HL-60 (cell line): ENCODE results near the gene DUSP28.

Experiments
- DNase-seq, 2 experiments: peaks; one replicate each; pipeline ENCODE4 v3.0.0-alpha.2; 2010 to 2020; ENCODE audit warnings: low read depth in 1 of 2, low spot score in 1 of 2
- H3K27ac ChIP-seq: fragments of 250-450 bp; sonication (Bioruptor Pico); replicated peaks from 2 replicates; pipeline ENCODE4 v1.5.1; 2020; ENCODE audit warnings: mild to moderate bottlenecking, moderate library complexity
- H3K27me3 ChIP-seq: fragments of 250-450 bp; sonication (Bioruptor Pico); 2 replicates; pipeline ENCODE4 v1.5.1; 2021; ENCODE audit warnings: mild to moderate bottlenecking, moderate library complexity; ENCODE audit not compliant: insufficient read depth, poor library complexity, severe bottlenecking
- H3K4me3 ChIP-seq: replicated peaks from 2 replicates; pipeline ENCODE4 v1.5.1; 2011; ENCODE audit warnings: mild to moderate bottlenecking, control low read depth, low read length; ENCODE audit not compliant: insufficient read depth
- GABPA ChIP-seq: IDR thresholded peaks from 2 replicates; pipeline ENCODE4 v1.6.1; 2012; ENCODE audit warnings: low read depth
- POLR2AphosphoS5 ChIP-seq: IDR thresholded peaks from 2 replicates; pipeline ENCODE4 v1.6.1; 2012; ENCODE audit warnings: low read depth
- REST ChIP-seq: IDR thresholded peaks from 2 replicates; pipeline ENCODE4 v1.6.1; 2012; ENCODE audit warnings: low read depth; ENCODE audit not compliant: insufficient replicate concordance
- SPI1 ChIP-seq: IDR thresholded peaks from 2 replicates; pipeline ENCODE4 v1.6.1; 2012; ENCODE audit warnings: low read depth, mild to moderate bottlenecking, borderline replicate concordance
- TF ChIP-seq, protein P1 (sequence below): IDR thresholded peaks from one replicate; pipeline ENCODE4 v1.5.1; 2011; ENCODE audit warnings: low read length, control low read depth, inconsistent platforms; ENCODE audit not compliant: insufficient read depth

Gene DUSP28

DNA sequence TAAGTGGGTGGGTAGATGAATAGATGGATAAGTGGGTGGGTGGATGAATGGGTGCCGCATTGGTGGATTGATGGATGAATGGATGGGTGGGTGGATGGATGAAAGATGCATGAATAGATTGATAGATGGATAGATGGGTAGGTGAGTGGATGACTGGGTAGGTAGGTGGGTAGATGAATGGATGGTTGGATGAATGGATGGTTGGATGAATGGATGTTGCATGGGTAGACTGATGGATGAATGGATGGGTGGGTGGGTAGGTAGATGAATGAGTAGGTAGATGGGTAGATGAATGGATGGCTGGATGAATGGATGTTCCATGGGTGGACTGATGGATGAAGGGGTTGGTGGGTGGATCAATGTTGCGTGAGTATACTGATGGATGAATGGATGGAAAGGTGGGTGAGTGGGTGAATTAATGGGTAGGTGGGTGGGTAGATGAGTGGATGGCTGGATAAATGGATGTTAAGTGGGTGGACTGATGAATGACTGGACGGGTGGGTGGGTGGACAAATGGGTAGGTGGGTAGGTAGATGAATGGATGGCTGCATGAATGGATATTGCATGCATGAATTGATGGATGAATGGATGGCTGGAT lies 32.9 kb upstream of the DUSP28 start:
- TF ChIP-seq SPI1 (no peak), GABPA (no peak), POLR2AphosphoS5 (no peak), REST (no peak)
- TF ChIP-seq, protein P1, sequence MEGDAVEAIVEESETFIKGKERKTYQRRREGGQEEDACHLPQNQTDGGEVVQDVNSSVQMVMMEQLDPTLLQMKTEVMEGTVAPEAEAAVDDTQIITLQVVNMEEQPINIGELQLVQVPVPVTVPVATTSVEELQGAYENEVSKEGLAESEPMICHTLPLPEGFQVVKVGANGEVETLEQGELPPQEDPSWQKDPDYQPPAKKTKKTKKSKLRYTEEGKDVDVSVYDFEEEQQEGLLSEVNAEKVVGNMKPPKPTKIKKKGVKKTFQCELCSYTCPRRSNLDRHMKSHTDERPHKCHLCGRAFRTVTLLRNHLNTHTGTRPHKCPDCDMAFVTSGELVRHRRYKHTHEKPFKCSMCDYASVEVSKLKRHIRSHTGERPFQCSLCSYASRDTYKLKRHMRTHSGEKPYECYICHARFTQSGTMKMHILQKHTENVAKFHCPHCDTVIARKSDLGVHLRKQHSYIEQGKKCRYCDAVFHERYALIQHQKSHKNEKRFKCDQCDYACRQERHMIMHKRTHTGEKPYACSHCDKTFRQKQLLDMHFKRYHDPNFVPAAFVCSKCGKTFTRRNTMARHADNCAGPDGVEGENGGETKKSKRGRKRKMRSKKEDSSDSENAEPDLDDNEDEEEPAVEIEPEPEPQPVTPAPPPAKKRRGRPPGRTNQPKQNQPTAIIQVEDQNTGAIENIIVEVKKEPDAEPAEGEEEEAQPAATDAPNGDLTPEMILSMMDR, result no peak
- Histone ChIP-seq H3K27me3 (no peaks in the 10 kb centered on the region), H3K4me3 (no peak overlapping the region), H3K27ac (no peak overlapping the region)
- no peak for DNase-seq

DNA sequence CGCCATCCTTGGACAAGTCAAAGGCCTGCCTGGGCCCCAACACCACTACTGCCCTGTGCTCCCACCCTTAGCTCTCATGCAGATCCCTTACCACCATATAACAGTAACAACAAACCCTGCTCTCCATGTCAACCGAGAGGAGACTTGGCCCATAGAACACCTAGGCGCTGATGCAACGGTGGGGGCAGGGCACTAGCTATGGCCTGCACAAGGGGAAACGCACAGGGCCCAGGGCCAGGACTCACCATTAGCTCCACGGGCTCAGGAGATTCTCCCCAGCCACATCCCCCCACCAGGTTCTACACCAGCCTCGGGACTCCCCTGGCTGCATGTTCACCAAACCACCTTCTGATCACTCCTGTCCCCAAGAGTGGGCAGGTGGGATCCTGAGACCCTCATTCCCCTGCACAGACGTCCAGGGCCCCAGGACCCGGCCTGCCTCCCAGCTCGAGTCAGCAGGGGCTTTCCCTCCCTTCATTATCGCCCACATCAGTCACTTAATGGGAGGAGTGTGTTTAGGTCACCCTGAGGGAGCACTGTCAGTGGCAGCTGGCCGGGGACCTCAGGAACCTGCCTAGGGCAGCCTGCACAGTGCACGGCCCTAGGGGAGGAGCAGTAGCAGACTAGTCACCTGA lies 31.6 kb upstream of the DUSP28 start:
- Histone ChIP-seq H3K27me3 (no peaks in the 10 kb centered on the region), H3K27ac (no peak overlapping the region), H3K4me3 (no peak overlapping the region)
- TF ChIP-seq GABPA, result no peak
- no peak for TF ChIP-seq SPI1
- TF ChIP-seq POLR2AphosphoS5, result no peak
- no peak for TF ChIP-seq REST
- TF ChIP-seq, protein P1, result no peak
- DNase-seq, result no peak

DNA sequence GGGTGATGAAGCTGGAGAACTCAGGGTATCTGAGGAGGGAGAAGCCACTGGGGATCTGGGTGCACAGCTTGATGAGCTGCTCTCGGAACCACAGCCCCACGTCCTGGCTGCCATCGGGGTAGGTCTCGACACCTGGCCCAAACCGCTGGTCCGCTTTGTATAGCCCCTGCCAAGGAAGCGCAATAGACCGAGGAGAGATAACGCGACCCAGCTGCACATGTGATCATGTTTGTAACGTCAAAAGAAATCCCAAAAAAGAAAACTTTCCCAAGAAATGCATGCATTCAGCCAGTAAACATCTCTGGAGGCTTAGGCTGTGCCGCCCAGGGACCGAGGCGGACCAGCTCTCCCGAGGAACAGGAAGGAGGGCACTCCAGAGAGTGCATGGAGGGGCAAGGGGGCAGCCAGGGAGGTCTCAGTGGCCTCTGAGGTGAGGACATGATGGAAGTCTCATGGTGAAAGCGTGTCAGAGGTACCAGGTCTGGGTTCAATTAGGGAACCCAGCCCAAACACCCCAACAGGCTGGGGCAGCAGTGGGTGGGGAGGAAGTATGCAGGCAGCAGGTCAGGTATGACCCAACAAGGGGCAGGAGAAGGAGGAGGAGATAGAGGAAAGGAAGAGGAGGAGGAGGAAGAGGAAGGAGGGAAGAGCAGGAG lies 30.7 kb upstream of the DUSP28 start:
- no peaks in the 10 kb centered on the region for H3K27me3 ChIP-seq
- no peak overlapping the region for H3K4me3 ChIP-seq
- no peak for DNase-seq
- H3K27ac ChIP-seq, result no peak overlapping the region
- TF ChIP-seq SPI1 (no peak), REST (no peak), GABPA (no peak), POLR2AphosphoS5 (no peak)
- TF ChIP-seq, protein P1, result no peak
